Thoracic aorta (tissue), 2 donors: ENCODE measurements around the gene PCIF1. TPM values are rescaled to one million over a fixed set of nuclear protein-coding genes. Genes with fewer than 3 reads are reported as not detected.
"Not testable (repeated sequence)": the region's sequence is repeated elsewhere in the genome, so short reads cannot be mapped to it uniquely, and the experiment has no call there.

ENCODE experiments used
- ATAC-seq: fragments of 150-250 bp; one replicate; pipeline ENCODE4 v1.8.0; 2017; ENCODE audit warnings: low read depth; ENCODE audit not compliant: insufficient number of reproducible peaks, low FRiP score
- DNase-seq: peaks from one replicate; pipeline ENCODE4 v3.0.0-alpha.2; 2020; ENCODE audit warnings: low spot score
- H3K27ac ChIP-seq, 2 donors: fragments of 200-600 bp; sonication (generic); 1 replicate in 1 of 2; 2 replicates in 1 of 2; pipeline ENCODE4 v1.5.1; 2016; ENCODE audit warnings: mild to moderate bottlenecking in 2 of 2, moderate library complexity in 2 of 2
- H3K27me3 ChIP-seq: fragments of 200-600 bp; sonication (generic); replicated peaks from 2 replicates; pipeline ENCODE4 v1.6.0; 2016; ENCODE audit warnings: mild to moderate bottlenecking; ENCODE audit not compliant: insufficient read depth
- H3K36me3 ChIP-seq: fragments of 200-600 bp; sonication (generic); one replicate; pipeline ENCODE4 v1.5.1; 2016
- H3K4me1 ChIP-seq, 2 donors: fragments of 200-600 bp; sonication (generic); 1 replicate in 1 of 2; 2 replicates in 1 of 2; pipeline versions ENCODE4 v1.5.1 to v1.6.0; 2016; ENCODE audit warnings: low read depth in 2 of 2, mild to moderate bottlenecking in 1 of 2; ENCODE audit not compliant: control insufficient read depth in 1 of 2
- H3K4me3 ChIP-seq: fragments of 200-600 bp; sonication (generic); 2 replicates; pipeline ENCODE4 v1.5.1; 2016; ENCODE audit warnings: mild to moderate bottlenecking
- H3K9me3 ChIP-seq: fragments of 200-600 bp; sonication (generic); 2 replicates; pipeline ENCODE4 v1.5.1; 2016
- CTCF ChIP-seq: fragments of 200-600 bp; sonication (generic); IDR thresholded peaks from one replicate; pipeline ENCODE4 v1.5.1; 2019; ENCODE audit warnings: antibody characterized with exemption
- total RNA-seq, 2 donors: library from RNA; depleted of rRNA; stranded (reverse); fragments of >200 nt; gene quantifications; one replicate each; pipeline versions ENCODE4 v1.1.0 to v1.2.3, GENCODE V29; 2016

PCIF1 gene
- total RNA-seq, 2 donors from 2014 or later: 22.6 to 34.7 TPM

DNA sequence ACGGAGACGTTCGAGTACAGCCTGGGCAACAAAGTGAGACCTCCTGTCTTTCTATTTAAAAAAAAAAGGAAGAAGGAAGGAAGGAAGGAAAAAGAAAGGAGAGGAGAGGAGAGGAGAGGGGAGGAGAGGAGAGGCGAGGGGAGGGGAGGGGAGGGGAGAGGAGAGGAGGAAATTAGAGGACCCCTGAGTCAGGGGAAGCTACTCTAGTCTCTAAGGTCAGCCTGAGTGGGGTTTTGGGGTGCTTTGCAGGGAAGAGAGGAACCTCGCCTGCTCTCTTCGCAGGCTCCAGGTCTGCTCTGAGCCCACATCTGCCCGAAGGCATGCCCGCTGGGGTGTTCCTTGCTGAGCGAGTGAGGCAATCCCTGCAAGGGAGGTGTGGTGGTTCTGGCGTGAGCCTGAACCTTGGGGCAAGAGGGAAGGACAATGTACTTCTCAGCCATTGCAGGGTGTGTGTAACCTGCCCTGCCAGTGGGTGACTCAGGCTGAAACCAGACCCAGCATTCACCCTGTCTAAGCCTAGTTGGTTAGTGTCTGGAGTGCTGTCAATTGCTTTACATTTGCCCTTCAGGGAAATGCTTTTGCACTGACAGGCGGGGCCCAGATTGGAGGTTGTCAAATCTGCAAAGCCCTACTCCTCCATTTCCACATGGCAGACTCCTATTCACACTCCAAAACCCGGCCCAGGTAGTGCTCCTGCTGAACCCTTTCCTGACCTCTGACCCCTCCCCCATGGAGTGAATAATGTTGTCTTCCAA lies 58.9 kb downstream of the PCIF1 start:
- no peak for ATAC-seq
- TF ChIP-seq CTCF: no peak
- DNase-seq: no peak
- no peaks in the 10 kb centered on the region for H3K9me3 ChIP-seq
- no peak overlapping the region for H3K4me3 ChIP-seq
- no peaks in the 10 kb centered on the region for H3K4me1 ChIP-seq
- H3K27ac ChIP-seq: no peak overlapping the region
- no peaks in the 10 kb centered on the region for H3K27me3 ChIP-seq
- no peaks in the 10 kb centered on the region for H3K36me3 ChIP-seq

DNA sequence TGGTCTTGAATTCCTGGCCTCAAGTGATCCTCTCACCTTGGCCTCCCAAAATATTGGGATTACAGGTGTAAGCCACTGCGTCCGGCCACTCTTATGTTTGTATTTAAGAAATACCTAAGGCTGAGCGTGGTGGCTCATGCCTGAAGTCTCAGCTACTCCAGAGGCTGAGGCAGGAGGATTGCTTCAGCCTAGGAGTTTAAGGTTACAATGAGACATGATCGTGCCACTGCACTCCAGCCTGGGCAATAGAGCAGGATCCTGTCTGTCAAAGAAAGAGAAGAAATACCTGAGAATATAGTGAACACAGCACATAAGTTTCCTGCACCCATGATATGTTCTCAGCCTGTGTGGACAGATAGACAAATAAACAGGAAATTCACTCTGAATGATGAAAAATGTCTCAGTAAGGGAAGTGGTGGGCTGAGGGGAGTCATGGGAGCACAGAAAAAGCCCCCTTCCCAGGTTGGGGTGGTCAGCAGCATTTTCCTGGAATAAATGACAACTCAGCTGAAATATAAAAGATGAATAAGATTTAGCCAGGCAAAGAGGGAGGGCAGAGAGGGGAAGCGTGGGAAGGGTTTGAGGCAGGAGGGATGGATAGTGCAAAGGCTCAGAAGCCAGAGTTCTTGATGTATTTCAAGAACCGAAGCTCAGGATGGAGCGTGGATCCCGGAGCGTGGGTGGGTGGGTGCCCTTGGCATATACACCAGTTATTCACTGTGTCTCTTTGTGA lies 60.4 kb downstream of the PCIF1 start:
- Histone ChIP-seq H3K9me3 (no peaks in the 10 kb centered on the region), H3K36me3 (no peaks in the 10 kb centered on the region), H3K27ac (no peak overlapping the region), H3K4me1 (no peaks in the 10 kb centered on the region), H3K4me3 (no peak overlapping the region), H3K27me3 (no peaks in the 10 kb centered on the region)
- TF ChIP-seq CTCF: no peak
- ATAC-seq (no peak), DNase-seq (no peak)

DNA sequence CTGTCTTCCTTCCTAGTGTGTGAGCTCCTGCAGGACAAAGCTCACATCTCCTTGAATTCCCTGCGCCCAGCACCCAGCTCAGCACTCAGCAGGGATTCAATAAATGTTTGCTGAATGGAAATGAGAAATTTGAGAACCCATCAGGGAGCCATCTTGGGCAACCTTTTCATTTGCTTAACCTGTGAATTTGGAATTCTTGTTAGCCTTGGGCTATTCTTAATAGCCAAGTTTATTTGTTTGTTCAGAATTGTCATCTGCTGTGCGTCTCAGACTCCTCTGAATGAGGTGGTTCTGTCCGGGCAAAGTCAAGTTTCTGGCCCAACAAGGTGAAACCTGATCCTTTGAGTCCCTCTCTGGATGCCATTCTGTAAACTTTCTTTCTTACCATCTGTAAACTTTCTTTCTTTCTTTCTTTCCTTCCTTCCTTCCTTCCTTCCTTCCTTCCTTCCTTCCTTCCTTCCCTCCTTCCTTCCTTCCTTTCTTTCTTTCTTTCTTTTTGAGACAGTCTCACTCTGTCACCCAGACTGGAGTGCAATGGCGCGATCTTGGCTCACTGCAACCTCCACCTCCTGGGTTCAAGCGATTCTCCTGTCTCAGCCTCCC lies 61.1 kb downstream of the PCIF1 start:
- not testable (repeated sequence) for DNase-seq, ATAC-seq, H3K4me1 ChIP-seq, H3K4me3 ChIP-seq, H3K27ac ChIP-seq, H3K27me3 ChIP-seq, H3K36me3 ChIP-seq, H3K9me3 ChIP-seq

- H3K4me3 ChIP-seq: no peak overlapping the region
- ATAC-seq (no peak), DNase-seq (no peak)
- H3K9me3 ChIP-seq: no peaks in the 10 kb centered on the region
- no peaks in the 10 kb centered on the region for H3K27me3 ChIP-seq
- no peak overlapping the region for H3K27ac ChIP-seq
- H3K36me3 ChIP-seq: no peaks in the 10 kb centered on the region
- no peak for TF ChIP-seq CTCF
- no peaks in the 10 kb centered on the region for H3K4me1 ChIP-seq
These were observed 62.7 kb downstream of the PCIF1 start for GRCh38 chr20:45997187-45997586.

Other genes starting within 250 kb of the PCIF1 start
- not detected for gene WFDC13, start 232.6 kb upstream of the PCIF1 start, total RNA-seq
- gene WFDC10B, start 229.7 kb upstream of the PCIF1 start, total RNA-seq: not detected
- not detected for gene SPINT4, start 212.3 kb upstream of the PCIF1 start, total RNA-seq
- not detected for gene WFDC3, start 142.8 kb upstream of the PCIF1 start, total RNA-seq
- gene DNTTIP1, start 142.7 kb upstream of the PCIF1 start, total RNA-seq: 10 to 100 TPM; 15.3 to 31.4 TPM
- not detected for gene UBE2C, start 122.0 kb upstream of the PCIF1 start, total RNA-seq
- not detected for gene TNNC2, start 107.4 kb upstream of the PCIF1 start, total RNA-seq
- gene SNX21, start 100.9 kb upstream of the PCIF1 start, total RNA-seq: 100 to 1,000 TPM in 1 of 2 donors, 10 to 100 TPM in 1; 78.2 to 133 TPM
- gene ACOT8, start 77.3 kb upstream of the PCIF1 start, total RNA-seq: 10 to 100 TPM; 20.5 to 45.2 TPM
- gene ZSWIM3, start 77.1 kb upstream of the PCIF1 start, total RNA-seq: 1 to 10 TPM; 3.0 to 6.1 TPM
- gene ZSWIM1, start 53.5 kb upstream of the PCIF1 start, total RNA-seq: 1 to 10 TPM; 6.4 to 7.4 TPM
- gene SPATA25, start 47.1 kb upstream of the PCIF1 start, total RNA-seq: 10 to 100 TPM; 16.6 to 16.7 TPM
- 10 to 100 TPM; 19.7 to 78.7 TPM for gene NEURL2, start 43.5 kb upstream of the PCIF1 start, total RNA-seq
- gene CTSA, start 43.3 kb upstream of the PCIF1 start, total RNA-seq: 100 to 1,000 TPM in 1 of 2 donors, 10 to 100 TPM in 1; 73.7 to 109 TPM
- 100 to 1,000 TPM; 182 to 637 TPM for gene PLTP, start 22.5 kb upstream of the PCIF1 start, total RNA-seq
- 10 to 100 TPM; 28.8 to 30.1 TPM for gene ZNF335, start 37.5 kb downstream of the PCIF1 start, total RNA-seq
- 1 to 10 TPM in 1 of 2 donors, not detected in 1; 3.7 TPM for gene MMP9, start 74.2 kb downstream of the PCIF1 start, total RNA-seq
- gene SLC12A5, start 94.5 kb downstream of the PCIF1 start, total RNA-seq: not detected
- 10 to 100 TPM; 23.7 to 28.6 TPM for gene NCOA5, start 155.3 kb downstream of the PCIF1 start, total RNA-seq
- gene CD40, start 183.6 kb downstream of the PCIF1 start, total RNA-seq: 10 to 100 TPM; 15.9 to 33.3 TPM